ENCODE measurements around the gene ICOS.
"Not testable (repeated sequence)": the region's sequence is repeated elsewhere in the genome, so short reads cannot be mapped to it uniquely, and the experiment has no call there.

ICOS gene

GRCh38 chr2:203973676-203974075, 37.1 kb downstream of the ICOS start:
- DNase-seq (ENCODE audit: low spot score): no peak

- DNase-seq (ENCODE audit: low spot score): no peak
Measured at GRCh38 chr2:203975912-203976311, 39.3 kb downstream of the ICOS start.

- no peak for DNase-seq (ENCODE audit: low spot score)
Measured at GRCh38 chr2:203982276-203982675, 45.7 kb downstream of the ICOS start.

DNA sequence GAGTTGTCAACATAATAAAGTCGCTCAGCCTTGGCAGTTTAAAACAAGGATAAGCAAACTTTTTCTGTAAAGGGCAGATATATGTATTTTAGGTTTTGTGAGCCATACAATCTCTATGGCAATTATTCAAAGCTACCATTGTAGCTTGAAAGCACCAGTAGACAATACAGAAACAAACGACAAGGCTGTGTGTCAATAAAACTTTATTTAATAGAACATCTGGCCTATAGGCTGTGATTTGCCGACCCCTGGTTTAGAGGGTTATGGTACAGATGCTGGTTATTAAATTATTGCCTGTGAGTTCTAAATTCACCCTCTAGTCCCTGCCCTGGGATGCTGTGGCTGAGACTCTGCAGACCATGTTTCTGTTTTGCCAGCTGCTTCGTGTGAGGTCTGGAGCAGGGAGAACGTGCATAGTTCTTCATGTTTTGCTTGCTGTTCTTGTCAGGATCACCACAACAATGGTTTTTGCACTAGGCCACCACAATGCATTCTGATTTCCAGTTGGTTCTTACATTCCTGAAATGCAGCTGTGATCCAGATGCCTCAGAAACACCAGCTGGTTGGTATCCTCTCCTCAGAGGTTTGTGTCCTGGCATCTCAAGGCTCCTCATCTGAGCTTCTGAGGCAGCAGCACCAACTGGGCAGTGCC, 46.6 kb downstream of the ICOS start:
- no peak for DNase-seq (ENCODE audit: low spot score)

DNA sequence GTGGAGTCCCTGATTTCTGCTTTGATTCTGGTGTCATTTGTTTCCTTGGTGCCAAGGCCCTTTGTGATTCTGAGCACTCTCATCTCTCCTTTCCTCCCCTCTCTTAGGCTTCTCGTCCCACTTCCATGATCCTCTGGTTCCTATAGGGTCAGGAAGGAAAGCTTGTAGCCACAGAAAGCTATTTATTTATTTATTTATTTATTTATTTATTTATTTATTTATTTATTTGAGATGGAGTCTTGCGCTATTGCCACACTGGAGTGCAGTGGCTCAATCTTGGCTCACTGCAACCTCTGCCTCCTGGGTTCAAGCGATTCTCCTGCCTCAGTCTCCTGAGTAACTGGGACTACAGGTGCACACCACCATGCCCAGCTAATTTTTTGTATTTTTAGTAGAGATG, 49.4 kb downstream of the ICOS start:
- not testable (repeated sequence) for DNase-seq (ENCODE audit: low spot score)

DNA sequence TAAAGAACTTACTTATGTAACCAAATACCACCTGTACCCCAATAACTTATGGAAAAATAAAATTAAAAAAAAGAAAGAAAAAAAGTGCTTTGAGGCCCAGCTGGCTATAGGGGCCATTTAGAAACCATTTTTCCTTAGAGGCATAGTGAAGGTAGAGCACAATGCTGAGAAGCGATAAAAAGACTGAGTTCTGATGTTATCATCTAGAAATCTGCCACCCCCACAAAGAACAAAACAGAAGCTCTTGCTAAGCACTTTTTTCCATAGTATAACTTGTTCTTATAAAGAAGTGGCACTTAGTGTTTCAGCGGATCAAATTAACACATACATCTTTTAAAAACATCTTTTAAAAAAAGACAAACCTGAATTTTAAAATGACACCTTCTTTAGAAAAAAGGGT, 51.4 kb downstream of the ICOS start:
- DNase-seq (ENCODE audit: low spot score): peak; percentile 22

GRCh38 chr2:203988500-203989260, 52.1 kb downstream of the ICOS start:
- DNase-seq (ENCODE audit: low spot score): no peak

- no peak for DNase-seq (ENCODE audit: low spot score)
Measured at GRCh38 chr2:203989521-203989920, 53.0 kb downstream of the ICOS start.

- no peak for DNase-seq (ENCODE audit: low spot score)
Measured at GRCh38 chr2:203992509-203992908, 55.9 kb downstream of the ICOS start.

- no peak for DNase-seq (ENCODE audit: low spot score)
Measured at GRCh38 chr2:203993011-203993410, 56.4 kb downstream of the ICOS start.

DNA sequence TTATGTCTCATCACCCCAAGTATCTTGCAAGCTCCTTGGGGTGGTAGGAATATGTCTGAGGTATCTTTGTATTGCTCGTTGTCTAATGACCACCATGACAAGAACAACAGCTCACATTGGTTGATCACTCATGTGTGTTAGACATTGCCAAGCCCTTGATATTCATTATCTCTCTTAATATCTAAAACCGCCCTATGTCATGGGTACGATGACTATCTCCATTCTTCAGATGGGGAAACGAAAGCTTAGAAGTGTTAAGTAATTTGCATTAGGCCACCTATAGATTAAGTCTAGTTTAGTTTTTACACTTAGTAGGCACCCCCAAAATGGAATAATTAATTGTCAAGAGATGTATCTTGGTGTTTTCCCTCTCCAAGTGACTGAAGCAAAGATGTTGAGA, 57.0 kb downstream of the ICOS start:
- no peak for DNase-seq (ENCODE audit: low spot score)

DNA sequence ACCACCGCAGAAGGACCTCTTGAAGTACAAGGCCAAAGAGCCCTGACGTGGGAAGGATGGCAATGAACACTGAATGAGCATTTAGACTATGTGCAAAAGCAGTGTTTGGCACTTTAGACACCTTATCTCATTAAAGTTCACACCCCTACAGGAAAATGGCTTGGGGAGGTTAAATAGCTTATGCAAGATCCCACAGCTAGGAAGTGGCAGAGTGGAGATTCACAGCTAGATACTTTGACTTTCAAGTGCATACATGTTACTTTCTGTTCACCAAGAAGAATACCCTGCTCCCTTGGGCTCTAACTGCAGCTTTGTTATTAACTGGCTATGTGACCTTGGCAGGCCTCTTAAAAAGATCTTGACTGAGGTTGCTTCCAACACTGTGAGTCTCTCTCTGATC, 58.2 kb downstream of the ICOS start:
- DNase-seq (ENCODE audit: low spot score): no peak

DNA sequence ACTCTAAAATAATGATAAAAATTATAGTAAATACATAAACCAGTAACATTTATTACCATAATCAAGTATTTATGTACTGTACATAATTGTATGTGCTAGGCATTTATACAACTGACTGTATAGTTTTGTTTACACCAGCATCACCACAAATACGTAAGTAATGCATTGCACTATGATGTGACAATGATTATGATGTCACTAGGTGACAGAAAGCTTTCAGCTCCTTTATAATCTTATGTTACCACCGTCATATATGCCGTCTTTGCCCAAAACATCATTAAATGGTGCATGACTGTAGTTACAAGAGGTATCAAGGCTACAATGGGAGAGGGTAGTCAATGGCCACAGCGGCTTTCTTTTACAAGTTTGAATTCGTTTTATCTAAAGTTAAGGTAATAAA, 60.1 kb downstream of the ICOS start:
- DNase-seq (ENCODE audit: low spot score): no peak

- DNase-seq (ENCODE audit: low spot score): no peak
Measured at GRCh38 chr2:203997481-203997880, 60.9 kb downstream of the ICOS start.

DNA sequence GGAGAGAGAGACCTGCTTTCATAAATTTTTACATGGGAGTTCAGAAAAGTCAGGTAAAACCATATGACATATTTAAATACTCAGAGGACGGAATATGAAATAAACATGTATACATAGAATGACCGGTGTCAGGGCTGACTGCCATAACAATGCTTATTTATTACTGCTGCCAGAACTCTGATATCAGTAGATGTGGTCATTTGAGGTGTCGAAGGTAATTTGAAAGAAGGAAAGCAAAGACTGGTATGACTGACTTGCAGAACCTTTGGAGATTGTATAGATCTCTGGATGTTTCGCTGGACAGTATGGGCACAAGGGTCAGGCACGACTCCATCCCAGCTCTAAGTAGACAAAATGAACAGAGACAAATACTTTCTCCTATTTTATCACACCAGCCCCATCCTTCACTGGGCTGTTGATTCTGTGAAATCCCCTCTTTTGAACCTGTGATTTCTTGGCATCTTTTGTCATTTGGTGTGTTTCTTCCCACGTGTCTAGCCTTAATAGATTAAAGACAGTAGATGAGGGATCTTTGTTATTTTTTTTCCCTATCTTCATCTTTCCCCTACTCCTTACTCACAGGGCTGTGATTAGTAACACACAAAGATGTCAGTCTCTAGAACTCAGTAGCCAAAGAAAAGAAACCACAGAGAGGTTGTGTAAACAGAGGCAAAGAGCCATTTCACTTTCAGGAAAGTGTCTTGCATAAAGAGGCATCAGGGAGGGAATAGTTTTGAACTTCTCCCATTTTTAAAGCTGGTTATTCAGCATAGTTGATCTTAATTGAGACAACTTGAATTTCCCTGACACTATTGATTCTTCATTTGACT, 61.6 kb downstream of the ICOS start:
- no peak for DNase-seq (ENCODE audit: low spot score)

GRCh38 chr2:203999835-204000234, 63.3 kb downstream of the ICOS start:
- DNase-seq (ENCODE audit: low spot score): no peak

DNA sequence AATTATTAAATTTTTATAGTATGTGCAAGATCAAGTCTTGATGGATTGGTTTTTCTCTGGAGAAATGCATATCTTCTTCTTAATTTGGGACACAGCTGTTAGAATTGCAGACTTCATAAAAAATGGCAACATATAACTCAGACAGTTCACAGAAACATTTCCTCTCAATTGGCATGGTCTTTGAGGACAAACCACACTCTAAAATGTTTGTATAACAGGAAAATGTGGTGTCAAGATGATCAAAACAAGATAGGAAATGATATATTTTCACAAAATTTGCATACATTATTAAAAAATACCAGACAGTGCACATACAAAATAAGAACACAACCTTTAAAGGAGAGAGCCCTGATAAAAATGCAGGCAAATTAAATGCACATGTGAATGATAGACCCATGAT, 63.9 kb downstream of the ICOS start:
- DNase-seq (ENCODE audit: low spot score): no peak

GRCh38 chr2:204003276-204003990, 66.9 kb downstream of the ICOS start:
- DNase-seq (ENCODE audit: low spot score): no peak

DNA sequence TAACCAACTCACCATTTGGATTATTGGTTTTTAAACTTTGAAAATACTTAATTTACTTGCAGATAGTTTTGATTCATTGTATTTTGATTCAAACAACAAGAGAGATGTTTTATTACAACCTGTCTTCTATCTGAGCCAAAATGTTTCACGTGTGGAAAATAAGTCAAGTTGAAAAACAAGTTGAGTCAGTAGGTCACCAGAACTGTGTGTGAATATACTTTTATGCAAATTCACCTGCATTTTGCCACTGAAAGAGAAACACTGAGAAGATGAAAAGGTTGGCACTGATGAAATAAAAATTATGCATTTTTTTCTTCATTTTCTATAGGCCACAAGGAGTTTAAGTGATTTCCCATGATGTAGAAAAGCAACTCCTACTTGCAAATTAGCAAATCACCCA, 68.3 kb downstream of the ICOS start:
- no peak for DNase-seq (ENCODE audit: low spot score)

GRCh38 chr2:204005940-204006721, 69.6 kb downstream of the ICOS start:
- no peak for DNase-seq (ENCODE audit: low spot score)

- no peak for DNase-seq (ENCODE audit: low spot score)
Measured at GRCh38 chr2:204008352-204008751, 71.8 kb downstream of the ICOS start.

All from putamen (tissue), 1 donor.